ENCODE data around the gene GPR89B. TPM values are rescaled to one million over a fixed set of nuclear protein-coding genes. Genes with fewer than 3 reads are reported as not detected.
"Not testable (repeated sequence)": the region's sequence is repeated elsewhere in the genome, so short reads cannot be mapped to it uniquely, and the experiment has no call there.

GPR89B gene
- 19.3 to 22.9 TPM (median 21.2 TPM) in 3 replicates for total RNA-seq

GRCh38 chr1:147928236-147929132 lies at the start of gene GPR89B:
Gene GPR89B (plus strand): TSS chr1:147928420. CDS start chr1:147928537, 117 bp downstream.
- H3K36me3 Mint-ChIP-seq; H3K27me3 Mint-ChIP-seq (ENCODE audit: low read depth); H3K4me1 Mint-ChIP-seq; H3K9me3 Mint-ChIP-seq: not testable (repeated sequence)
- Mint-ChIP-seq H3K27ac (peak within 1 kb of the TSS; percentile 59), H3K4me3 (peak within 1 kb of the TSS; percentile 76)
- peak; percentile 78 to 87 for DNase-seq (ENCODE audit: low spot score in 2 of 2, unreplicated experiment in 2 of 2)

- no peak for DNase-seq (ENCODE audit: low spot score in 2 of 2, unreplicated experiment in 2 of 2)
- Mint-ChIP-seq H3K27me3 (ENCODE audit: low read depth) (peaks cover 6% of the 10 kb centered on the region), H3K9me3 (peaks cover 10% of the 10 kb centered on the region), H3K36me3 (no peaks in the 10 kb centered on the region), H3K4me1 (no peaks in the 10 kb centered on the region), H3K27ac (no peak overlapping the region), H3K4me3 (no peak overlapping the region)
- no peak for TF ChIP-seq CTCF (IDR thresholded peaks at IDR 0.05; ENCODE audit: unreplicated experiment)
Measured at GRCh38 chr1:147879911-147880310, 48.3 kb upstream of the GPR89B start.

GRCh38 chr1:147882535-147882934 lies 45.7 kb upstream of the GPR89B start:
- DNase-seq (ENCODE audit: low spot score in 2 of 2, unreplicated experiment in 2 of 2) = no peak
- H3K27ac Mint-ChIP-seq = no peak overlapping the region
- no peak for TF ChIP-seq CTCF (IDR thresholded peaks at IDR 0.05; ENCODE audit: unreplicated experiment)
- H3K36me3 Mint-ChIP-seq = no peaks in the 10 kb centered on the region
- H3K4me1 Mint-ChIP-seq = no peaks in the 10 kb centered on the region
- H3K4me3 Mint-ChIP-seq = no peak overlapping the region
- H3K27me3 Mint-ChIP-seq (ENCODE audit: low read depth) = no peaks in the 10 kb centered on the region
- H3K9me3 Mint-ChIP-seq = peaks cover 10% of the 10 kb centered on the region

GRCh38 chr1:147890177-147890790 lies 37.9 kb upstream of the GPR89B start:
- H3K27ac Mint-ChIP-seq = no peak overlapping the region
- peaks cover 6% of the 10 kb centered on the region for H3K27me3 Mint-ChIP-seq (ENCODE audit: low read depth)
- no peak overlapping the region for H3K4me3 Mint-ChIP-seq
- peak; percentile 71 to 89 for DNase-seq (ENCODE audit: low spot score in 2 of 2, unreplicated experiment in 2 of 2)
- no peaks in the 10 kb centered on the region for H3K36me3 Mint-ChIP-seq
- H3K9me3 Mint-ChIP-seq = no peaks in the 10 kb centered on the region
- H3K4me1 Mint-ChIP-seq = peaks cover 9% of the 10 kb centered on the region
- peak; percentile 66 for TF ChIP-seq CTCF (IDR thresholded peaks at IDR 0.05; ENCODE audit: unreplicated experiment)

- Mint-ChIP-seq H3K4me1 (peaks cover 9% of the 10 kb centered on the region), H3K27me3 (ENCODE audit: low read depth) (peaks cover 6% of the 10 kb centered on the region), H3K27ac (no peak overlapping the region), H3K9me3 (no peaks in the 10 kb centered on the region), H3K36me3 (no peaks in the 10 kb centered on the region), H3K4me3 (no peak overlapping the region)
- TF ChIP-seq CTCF (IDR thresholded peaks at IDR 0.05; ENCODE audit: unreplicated experiment) = no peak
- DNase-seq (ENCODE audit: low spot score in 2 of 2, unreplicated experiment in 2 of 2) = no peak
Measured at GRCh38 chr1:147891088-147891487, 37.1 kb upstream of the GPR89B start.

- no peak for DNase-seq (ENCODE audit: low spot score in 2 of 2, unreplicated experiment in 2 of 2)
Measured at GRCh38 chr1:147892216-147892615, 36.0 kb upstream of the GPR89B start.

More at GRCh38 chr1:147892216-147892615, 36.0 kb upstream of the GPR89B start:
- no peak for TF ChIP-seq CTCF (IDR thresholded peaks at IDR 0.05; ENCODE audit: unreplicated experiment)
- Mint-ChIP-seq H3K27ac (no peak overlapping the region), H3K27me3 (ENCODE audit: low read depth) (peaks cover 6% of the 10 kb centered on the region), H3K9me3 (no peaks in the 10 kb centered on the region), H3K36me3 (no peaks in the 10 kb centered on the region), H3K4me1 (peaks cover 18% of the 10 kb centered on the region), H3K4me3 (no peak overlapping the region)

Measured in mesothelial cell of epicardium (in vitro differentiated cells).